ENCODE data around the gene STK39.

Gene STK39

DNA sequence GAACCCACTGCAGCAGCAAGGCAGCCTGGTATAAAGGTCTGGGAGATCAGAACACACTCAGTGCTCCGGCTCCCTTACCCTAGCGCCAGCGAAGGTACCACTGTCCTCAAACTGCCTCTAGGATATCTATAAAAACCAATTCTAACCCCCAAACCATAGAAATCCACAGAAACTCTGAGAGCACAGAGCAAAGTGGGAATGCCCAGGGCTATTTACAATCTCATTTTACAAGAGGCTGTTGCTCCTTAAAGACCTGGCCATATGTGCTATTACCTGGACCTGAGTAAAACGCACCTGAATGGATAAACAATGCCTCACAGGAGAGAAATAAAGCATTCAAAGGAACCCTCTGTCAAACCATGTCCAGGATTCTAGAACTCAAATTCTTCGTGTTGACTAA is 4.3 kb downstream of the STK39 start:
- DNase-seq (ENCODE audit: low read depth) = no peak

DNA sequence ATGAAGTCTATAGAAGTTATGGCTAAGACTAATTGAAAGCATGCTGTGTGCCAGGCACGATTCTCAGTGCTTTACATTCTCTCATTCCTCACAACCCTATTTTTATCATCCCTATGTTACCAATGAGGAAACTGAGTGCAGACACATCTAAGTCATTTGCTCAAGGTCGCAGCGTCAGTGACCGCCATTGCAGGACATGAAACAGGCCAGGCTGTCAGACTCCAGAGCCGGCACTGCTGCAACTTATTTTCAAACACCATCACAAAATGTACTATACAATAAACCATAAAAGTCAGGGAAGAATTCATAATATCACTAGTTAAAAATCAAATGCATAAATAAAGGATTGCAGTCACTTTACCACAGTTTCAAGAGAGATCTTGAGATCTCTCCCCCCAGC is 5.6 kb downstream of the STK39 start:
- no peak for DNase-seq (ENCODE audit: low read depth)

DNA sequence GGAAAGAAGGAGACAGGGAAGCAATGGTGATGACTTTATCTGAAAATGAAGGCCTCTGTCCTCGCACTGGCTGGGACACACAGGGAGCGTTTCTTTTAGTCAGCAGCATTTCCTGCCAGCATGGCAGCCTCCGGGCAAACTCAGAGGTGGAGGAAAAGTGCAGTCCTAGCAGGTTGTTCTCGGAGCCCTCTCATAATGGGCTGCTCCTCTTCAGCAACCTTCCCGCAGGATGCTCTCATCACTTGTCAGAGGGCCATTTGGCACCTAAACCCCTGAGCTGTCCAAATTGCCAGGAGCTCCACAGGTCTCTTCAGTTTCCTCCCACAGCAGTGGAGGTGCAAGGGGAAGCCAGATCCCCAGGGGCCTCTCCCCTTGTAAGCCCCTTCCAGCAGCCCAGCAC is 6.2 kb downstream of the STK39 start:
- no peak for DNase-seq (ENCODE audit: low read depth)

DNA sequence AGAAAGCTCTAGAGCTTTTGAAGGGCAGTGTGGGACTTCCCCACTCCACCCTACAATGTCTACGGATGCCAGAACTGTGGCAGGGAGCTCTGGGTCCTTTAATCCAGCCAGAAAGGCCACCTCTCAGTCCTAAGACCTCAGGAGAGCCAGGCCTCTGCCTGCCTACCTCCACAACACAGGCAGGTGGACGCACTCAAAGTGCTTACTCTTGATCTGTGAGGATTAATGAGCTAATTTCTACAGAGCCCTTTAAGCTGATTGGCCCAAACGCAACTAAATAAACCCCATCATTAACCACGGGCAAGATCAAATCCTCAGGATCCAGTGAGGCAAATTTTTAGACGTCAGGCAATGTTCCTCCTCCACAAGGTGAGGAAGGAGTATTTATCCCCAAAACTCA is 8.1 kb downstream of the STK39 start:
- DNase-seq (ENCODE audit: low read depth) = no peak

DNA sequence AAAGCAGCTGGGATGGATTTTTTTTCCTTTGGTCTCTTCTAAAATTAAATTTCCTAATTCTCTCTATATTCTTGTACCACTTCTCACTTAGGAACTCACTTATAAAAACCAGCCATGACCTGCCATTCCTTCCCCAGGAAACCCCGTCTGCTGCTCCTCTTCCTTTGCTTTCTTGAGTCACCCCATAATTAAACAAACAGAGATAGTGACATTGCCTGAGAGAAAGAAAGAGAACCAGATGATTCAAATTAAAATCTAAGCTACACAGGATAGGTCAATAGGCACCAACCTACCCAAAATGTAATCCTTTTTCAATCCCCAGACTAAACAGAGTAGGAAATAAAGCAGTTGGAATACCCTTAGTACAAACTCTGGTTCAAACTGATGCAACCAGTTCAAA is 9.7 kb downstream of the STK39 start:
- no peak for DNase-seq (ENCODE audit: low read depth)

DNA sequence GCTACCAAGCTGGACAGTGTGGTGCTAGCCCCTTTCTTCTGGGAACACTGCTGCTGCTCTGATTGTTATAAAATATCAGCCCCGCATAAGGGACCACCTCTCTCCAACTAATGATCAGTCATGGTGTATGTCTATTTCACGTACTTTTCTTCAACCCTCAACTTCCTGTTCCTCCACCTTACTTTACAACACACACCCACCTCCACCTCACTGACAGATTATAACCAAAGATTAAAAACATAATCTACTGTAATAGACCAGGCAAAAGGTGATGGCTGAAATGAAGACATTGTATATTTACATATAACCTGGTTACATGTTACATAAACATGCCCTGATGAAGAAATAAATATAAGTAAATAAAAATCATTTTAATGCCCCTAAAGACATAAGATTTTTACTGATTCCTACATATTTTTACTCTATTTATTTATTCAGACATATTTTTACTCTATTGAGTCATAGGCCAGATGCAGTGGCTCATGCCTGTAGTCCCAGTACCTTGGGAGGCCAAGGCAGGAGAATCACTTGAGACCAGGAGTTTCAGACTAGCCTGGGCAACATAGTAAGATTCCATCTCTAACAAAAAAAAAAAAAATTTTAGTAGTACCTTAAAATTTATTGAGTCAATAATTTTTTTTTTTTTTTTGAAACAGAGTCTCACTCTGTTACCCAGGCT is 12.8 kb downstream of the STK39 start:
- no peak for DNase-seq (ENCODE audit: low read depth)

DNA sequence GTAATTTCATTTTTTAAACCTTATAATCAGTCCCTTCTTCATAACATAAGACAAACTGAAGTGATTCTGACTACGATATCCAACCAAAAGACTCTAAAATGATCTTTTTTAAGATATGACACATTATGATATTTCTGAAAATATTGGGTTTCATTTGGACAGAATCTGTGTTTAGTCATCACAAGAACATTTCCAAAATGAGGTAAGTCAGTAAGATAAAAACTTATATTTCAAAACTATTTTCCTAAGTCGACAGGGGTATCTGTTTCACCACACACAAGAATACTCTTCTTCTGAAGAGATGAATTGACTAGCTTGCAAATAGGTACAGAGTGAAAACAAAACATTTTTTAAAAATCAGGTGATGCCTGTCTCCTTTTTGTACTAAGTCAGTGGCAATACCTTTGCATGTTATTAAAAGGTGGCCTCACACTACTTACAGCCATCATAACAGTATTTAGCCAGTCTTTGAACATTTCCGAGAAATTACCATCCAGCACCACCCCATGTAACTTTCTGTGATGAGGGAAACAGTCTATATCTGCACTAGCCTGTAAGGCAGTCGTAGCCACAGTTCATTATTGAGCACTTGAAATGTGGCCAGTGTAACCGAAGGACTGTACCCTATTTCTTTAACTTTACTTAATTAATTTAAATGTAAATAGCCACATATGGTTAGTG is 13.5 kb downstream of the STK39 start:
- peak; percentile 60 for DNase-seq (ENCODE audit: low read depth)

DNA sequence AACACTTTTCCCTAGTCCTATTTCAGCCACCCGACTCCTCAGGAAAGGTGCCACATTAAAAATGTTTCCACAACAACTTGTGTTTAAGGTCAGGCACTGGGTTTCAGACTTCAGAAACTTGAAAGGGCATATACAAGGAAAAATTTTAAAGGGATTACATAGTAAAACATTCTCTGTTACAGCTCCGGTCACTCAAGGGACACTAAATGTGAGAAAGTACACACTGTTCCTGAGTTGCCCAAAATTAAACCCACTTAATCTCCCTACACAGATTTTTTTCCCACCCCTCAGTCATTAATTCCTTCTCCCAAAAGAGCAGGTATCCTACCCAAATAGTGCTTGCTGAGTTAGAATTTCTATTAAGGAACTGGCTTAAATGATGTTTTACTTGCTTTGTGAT is 14.2 kb downstream of the STK39 start:
- DNase-seq (ENCODE audit: low read depth) = no peak

DNA sequence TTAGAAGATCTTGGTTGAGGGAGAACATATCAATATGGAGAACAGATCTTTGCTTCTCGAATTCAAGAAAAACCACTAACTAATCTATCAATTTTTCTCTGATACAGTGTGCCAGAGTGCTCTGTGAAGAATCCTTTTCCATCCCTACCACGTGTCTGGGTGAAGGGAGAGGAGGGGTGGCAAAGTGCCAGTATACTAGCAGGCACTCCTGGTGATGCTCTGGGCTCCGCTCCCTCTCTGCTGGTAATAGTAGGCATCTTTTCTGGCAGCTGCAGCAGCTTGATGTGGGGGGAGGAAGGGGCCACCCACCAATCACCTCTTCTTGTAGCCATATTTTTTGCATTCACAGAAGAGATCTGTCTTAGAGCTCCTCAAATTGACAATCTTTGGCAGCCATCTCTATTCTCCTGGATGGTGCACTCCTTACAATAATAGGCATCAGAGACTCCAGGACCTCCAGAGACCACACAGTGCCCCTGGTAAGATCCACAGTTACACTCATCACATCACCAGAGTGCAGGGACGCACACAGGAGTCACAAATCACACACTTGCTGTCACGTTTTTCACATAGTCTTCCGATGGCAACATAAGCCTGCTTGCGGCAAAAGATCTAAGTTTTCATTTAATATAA is 15.7 kb downstream of the STK39 start:
- no peak for DNase-seq (ENCODE audit: low read depth)

DNA sequence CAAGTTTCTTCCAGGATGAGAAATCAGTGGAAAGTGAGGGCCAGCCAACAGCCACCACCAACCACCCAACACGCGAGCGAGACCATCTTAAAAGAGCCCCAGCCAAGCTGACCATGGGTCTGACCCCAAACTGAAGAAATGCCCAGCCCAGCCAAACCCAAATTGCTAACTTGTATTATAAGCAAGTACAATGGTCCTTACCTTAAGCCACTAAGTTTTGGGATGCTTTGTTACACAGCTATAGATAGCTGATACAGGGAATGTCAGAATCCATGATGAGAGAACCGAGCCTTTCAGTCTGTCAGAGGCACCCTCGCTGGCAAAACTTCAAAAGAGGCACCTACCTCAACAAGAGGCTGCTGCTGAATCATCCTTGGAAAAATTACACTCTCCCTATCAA is 17.0 kb downstream of the STK39 start:
- no peak for DNase-seq (ENCODE audit: low read depth)

DNA sequence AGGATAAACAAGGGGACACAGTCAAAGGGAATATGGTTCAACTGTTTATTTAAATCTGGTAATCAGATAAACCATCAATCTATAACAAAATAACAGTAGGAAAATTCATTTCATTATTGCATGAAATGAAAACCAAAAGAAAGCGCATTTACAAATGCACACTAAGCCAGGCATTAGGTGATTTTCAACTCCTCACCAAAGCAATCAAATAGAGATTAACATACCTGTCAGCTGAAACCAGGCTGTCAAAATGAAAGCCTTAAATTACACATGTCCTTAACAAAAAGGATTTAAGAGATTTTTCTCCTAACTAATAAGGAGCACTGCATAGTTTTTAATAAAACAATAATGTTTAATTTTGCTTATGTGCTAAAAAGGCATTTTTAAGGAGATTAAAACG is 23.0 kb downstream of the STK39 start:
- no peak for DNase-seq (ENCODE audit: low read depth)

DNA sequence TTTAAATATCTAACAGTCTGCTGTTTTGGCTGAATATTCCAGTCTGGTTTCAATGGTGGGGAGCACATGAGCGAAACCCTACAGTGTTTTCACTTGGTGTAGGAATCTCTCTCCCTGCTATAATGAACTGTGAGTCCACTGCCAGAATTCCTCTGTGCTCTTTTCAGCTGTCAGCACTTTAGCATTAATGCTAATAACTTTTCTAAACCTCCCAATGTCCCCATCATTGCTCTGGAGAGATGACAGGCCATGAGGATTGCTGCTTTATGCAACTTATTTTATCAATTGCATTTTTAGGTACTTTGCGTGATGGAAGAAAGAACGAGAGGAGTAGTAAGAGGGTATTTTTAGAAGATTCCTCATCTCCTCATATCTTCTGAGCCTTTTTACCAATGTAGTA is 25.3 kb downstream of the STK39 start:
- no peak for DNase-seq (ENCODE audit: low read depth)

DNA sequence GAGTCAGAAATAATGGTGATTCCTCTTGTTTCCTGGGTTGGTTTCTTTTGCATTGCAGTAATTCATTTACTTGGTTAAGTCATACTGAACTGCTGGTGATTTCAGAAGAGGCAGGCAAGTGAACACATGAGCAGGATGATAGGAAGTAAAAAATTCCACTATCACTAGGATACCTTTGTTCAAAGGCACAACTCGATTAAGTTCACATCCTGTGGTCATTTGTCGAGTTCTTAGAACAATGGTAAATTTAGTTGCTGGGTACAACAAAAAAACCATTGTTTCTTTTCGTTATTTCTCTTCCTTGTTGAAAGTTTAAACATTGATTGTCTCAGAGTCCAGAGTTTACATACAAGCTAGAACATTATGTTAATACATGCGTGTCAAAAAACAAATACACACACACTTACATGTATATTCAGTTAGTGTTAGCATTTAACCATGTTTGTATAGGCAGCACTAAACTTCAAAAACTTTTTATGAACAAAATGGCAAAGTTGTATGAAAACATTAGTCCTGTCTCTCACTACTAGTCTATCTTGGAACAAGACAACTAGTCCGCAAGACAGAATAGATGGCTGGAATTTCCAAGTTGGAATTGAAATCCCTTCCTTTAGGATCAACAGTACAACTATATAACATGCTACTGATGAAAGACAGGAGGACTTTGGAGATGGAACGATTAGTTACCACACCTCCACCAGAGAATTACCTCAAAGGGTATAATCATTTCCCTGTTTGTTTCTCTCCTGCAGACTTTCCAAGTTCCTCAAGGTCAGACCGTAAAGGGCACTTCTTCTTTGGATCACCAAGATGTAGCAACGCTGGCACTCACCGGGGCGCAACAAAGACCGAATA is 26.2 kb downstream of the STK39 start:
- DNase-seq (ENCODE audit: low read depth) = peak; percentile 28

DNA sequence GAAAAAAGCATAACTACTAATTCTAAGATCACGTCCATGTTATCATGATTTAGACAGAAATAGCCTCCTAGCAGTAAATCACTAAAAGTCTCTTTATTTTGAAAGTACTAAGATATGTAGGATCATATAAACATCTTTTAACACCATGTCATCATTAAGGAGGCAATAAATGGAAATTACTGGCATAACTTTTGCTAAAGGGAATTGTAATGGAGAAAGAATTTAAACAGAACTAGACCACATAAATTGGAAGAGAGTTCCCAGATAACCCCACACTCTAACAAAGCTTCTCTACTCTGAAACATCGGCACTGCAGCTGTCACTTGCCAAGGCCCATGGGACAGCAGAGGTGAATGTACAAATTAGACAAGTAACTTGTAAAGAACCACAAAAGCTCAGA is 29.5 kb downstream of the STK39 start:
- DNase-seq (ENCODE audit: low read depth) = peak; percentile 34

DNA sequence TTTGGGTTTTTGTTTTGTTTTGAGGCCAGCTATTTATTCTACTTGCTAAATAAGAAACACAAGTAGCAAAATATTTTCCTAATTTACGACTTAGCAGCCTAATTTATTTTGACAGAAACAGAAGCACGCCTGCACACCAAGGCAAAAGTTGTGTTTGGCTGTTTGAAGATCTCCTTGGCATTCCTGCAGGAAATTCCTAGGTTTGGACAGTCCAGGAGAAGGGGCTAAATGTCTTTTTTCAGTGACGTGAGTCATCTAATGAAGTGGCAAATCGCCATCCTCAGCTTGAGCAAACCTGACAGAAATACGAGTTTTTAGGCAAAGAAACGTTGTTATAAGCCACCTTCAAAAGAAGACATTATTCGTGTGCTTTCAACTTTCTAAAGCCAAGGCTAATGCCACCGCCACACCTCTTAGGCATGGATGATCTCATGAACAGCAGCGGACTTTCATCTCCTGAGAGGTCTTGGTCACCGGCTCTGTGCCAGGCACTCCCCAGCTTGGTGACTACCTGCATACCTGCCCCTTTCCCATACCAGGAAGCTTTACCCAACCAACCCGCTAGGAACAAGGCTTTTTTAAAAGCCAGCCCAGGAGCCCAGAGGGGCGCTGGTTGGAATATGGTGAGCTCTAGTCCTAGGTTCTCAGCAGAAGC is 30.9 kb downstream of the STK39 start:
- no peak for DNase-seq (ENCODE audit: low read depth)

DNA sequence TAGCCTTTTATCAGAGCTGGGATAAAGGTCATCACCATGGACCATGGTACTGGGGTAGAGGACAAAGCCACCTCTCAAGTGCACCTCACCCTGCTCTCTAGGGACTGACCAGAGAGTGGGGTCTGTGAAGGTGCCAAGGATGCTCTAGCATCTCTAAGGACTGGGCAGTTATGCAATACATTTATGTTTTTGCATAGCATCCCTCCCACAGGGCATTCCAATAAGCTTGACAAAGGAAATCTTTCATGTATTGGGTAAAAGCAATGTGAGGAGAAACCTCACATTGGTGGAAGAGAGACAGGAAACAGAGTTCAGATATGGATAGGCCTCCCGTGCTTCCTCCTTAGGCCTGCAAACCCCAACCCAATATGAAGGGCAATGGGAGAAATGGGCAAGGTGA is 31.6 kb downstream of the STK39 start:
- no peak for DNase-seq (ENCODE audit: low read depth)

DNA sequence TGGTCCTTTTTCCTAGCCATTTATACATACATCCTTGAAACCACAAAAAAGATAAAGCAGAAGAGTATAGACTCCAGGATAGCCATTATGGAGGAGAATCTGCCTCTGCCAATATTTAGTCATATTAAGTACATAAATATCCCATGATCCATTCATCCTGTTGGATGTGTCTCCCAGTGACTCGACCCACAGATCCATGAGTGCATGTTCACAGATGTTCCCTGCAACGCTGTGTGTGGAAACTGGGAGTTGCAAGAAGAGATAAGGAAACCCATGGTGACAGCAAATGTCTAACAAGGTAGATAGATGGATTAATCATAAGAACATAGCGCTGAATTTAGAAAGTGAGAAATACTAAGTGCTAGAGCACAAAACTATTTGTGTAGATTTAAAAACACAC is 34.5 kb downstream of the STK39 start:
- DNase-seq (ENCODE audit: low read depth) = peak; percentile 58

DNA sequence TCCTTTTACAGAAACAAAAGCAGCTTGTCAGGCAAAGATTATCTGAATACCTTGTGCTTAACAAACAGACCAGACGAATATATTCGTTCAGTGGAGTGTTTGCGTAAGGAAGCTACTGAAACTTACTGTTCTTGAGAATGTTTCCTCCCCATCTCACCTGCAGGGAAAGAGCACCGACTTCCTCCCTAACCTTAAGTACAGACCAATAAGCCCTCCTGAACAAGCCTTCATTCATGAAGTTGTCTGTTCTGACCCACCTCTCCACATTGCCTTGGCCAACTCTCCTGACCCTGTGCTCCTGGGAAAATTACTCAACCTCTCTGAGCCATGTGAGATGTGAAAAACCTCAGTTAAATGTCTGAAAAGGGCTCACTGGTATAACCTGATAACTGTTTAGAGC is 35.2 kb downstream of the STK39 start:
- no peak for DNase-seq (ENCODE audit: low read depth)

DNA sequence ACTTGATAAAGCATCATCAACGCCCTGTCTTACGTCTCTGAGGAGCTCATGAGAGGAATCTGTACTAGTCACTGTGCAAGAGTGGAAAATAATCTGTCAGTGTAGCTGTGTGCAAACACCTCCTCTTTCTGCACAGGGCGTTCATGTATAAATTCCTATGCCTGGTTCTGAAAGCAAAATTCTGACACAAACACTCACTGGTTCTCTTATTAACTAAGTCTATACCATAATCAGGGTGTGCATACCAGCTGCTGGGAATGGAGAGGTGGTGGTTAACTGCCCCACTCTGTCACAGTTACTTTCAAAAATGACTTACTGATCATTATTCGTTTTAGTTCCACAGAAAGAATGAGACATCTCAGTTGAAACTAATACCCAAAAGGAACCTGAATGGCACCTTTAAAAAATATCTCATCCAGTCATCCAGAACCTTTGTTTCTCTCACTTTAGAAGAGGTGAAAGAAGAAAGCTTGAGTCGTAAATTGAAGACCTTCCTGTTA is 35.7 kb downstream of the STK39 start:
- no peak for DNase-seq (ENCODE audit: low read depth)

DNA sequence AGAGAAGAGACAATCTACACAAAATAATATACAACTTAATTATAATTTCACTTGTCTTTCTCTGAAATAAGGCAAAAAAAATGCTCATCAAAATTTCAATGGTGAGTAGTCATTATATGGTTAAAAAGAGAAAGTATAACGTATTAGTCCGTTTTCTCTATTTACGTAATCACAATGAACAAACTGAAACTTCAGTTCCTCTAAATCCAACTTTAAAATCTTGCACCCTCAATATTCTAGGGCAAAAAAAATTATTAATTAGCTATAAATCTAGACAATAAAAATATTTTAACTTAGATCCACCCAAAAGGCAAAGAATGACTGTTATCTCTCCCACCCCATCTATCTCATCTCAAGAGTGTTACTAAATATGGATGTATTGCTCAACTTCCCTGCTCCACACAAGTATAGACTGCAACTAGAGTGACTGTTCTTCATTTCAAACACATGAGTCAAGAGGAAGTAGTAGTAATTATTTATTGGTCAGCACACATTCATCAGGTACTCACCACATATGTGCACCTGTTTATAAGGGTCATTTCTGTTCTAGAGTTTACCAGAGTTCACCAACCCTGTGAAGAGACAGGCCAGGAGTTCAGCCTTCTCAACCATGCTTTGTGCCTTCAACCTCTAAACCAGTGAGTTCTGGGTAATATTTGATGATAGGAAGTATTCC is 36.4 kb downstream of the STK39 start:
- DNase-seq (ENCODE audit: low read depth) = peak; percentile 97

DNA sequence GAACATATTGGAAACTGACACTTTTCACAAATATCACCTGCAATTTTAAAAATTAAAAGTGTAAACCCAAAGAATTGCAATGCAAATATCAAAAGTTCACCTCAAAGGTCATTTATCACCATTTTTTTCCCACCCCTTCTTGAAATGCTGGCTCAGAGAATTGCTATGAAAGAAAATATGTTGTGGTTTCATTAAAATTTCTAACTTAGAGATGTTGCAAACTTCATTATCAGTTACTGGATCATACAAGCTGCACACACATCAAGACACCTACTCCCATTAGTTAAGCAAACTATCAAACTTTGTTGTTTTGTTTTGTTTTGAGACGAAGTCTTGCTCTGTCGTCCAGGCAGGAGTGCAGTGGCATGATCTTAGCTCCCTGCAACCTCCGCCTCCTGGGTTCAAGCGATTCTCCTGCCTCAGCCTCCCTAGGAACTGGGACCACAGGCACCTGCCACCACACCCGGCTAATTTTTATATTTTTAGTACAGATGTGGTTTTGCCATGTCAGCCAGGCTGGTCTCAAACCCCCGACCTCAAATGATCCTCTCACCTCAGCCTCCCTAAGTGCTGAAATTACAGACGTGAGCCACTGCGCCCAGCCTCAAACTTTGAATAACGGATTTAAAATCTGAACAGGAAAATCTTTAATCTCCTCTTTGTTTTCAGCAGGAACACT is 37.0 kb downstream of the STK39 start:
- peak; percentile 48 for DNase-seq (ENCODE audit: low read depth)
